GM18858 (cell line): ENCODE results near the gene TNNC2.
"Not testable (repeated sequence)": the region's sequence is repeated elsewhere in the genome, so short reads cannot be mapped to it uniquely, and the experiment has no call there.

Source experiments
- ATAC-seq: cut with Tn5 transposase; IDR thresholded peaks from one replicate; pipeline ENCODE4 v1.9.1; 2021; ENCODE audit not compliant: unreplicated experiment

Gene TNNC2

DNA sequence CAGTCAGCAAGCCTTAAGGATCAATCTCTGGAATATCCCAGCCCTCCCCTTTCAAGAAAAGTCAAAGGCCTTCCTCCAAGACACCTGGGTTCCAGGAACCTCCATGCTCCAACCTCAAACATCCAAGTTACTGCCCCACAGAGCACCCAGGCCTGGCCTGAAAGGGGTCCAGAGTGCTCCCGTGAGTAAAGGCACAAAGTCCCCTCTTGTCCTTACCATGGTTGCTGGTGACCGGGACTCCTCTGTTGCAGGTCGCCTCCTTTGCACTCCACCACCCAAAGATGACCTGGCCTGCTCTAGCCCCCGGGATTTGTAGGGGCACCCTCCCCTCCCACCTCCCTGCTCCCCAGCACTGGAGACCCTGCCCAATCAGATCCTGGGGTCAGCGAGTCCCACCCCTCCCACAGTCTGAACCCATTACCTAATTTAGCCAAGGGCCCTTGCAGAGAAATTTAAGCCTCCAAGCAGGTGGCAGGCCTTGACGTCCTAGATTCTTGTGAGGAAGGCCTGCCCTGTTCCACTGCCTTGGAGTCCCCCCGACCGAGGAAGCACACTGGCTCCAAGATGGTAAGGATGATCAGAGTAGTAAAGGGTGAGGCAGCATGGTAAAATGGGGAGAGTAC, at the start of gene TNNC2:
Gene TNNC2 (minus strand): TSS at position 283 of the 623 bp plus-strand sequence. CDS start 64 bp downstream, at position 219.
- ATAC-seq = no peak

DNA sequence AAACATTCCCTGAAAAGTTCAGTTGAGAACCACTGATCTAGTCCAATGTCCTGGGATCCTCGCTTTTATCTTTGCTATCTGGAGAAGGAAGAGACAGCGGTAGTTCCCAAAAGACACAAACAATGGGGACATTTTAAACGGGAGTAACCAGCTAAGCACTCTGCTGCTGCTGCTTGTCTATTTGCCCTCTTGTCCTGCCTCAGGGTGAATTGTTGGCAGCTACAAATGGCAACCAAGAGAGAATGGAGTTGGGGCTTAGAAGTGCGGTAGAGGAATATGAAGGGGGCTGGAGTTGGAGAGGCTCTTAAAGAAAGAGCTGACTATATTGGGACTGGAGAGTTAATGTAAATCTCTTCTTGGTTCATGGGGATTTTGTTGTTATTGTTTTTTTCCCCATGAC, 47.5 kb upstream of the TNNC2 start:
- ATAC-seq = no peak

DNA sequence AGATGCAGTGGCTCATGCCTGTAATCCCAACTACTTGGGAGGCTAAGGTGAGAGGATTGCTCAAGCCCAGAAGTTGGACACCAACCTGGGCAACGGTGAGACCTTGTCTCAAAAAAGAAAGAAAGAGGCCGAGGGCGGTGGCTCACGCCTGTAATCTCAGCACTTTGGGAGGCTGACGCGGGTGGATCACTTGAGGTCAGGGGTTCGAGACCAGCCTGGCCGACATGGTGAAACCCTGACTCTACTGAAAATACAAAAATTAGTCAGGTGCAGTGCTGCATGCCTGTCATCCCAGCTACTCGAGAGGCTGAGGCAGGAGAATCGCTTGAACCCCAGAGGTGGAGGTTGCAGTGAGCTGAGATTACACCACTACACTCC, 47.0 kb upstream of the TNNC2 start:
- not testable (repeated sequence) for ATAC-seq

DNA sequence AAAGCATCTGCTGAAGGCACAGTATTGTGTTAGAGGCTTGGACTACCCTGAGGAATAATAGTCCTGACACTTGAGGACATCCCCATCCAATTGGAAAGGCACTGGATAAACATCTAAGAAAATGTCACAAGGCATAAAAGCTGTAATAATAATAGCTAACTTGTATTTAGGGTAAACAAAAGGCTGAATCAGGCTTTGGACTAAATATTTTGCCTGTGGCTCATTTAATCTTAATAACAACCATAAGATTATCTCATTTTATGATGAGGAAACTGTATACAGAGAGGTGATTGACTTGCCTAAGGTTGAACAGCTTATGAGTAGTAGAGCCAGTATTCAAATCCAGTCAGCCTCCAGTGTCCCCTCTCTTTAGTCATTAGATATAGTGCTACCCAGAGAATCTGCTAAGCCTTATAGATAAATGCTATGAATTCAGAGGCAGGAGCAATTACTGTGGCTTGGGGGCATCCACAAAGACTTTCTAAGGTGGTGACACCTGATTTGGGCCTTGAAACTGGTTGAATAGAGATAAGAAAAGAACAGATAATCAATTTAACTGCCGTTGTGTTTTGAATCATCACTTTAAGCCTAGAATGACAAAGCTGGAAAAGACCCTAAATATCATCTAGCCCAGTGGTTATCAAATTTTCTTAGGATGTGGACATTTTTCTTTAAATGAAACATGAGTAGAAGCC, 46.4 kb upstream of the TNNC2 start:
- ATAC-seq = no peak

DNA sequence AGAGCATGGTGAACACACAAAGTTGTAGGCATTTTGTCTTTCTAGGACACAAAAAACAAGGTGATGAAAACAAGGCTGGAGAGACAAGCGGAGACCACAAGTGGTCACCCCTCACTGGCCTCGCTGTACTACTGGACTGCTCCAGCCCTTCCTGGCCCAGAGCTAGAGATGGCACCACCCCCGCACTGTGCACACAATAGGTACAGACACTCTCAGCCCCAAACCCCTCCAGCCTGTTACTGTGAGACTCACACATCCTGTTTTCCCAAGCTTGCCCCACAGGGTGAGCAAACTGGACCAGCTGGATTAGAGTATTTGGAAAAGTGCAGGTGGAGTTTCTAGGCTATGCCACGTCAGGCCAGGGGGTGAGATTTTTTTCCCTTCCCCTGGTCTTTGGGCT, 45.5 kb upstream of the TNNC2 start:
- ATAC-seq = no peak

DNA sequence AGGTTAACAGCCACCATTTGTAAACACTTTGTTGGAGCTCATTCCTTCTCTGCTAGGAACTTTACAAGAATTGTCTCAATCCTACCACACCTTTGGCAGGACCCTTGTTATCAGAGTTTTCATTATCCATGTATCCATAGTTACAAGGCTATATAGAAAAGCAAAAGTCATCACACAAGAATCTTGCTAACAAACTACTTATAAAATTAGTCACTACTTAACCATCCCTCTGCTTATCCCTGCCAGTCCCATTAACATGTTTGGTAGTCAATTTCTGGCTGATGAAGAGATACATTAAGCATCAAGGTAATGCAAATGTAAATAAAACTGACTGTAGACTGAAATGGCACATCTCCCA, 40.7 kb upstream of the TNNC2 start:
- no peak for ATAC-seq

DNA sequence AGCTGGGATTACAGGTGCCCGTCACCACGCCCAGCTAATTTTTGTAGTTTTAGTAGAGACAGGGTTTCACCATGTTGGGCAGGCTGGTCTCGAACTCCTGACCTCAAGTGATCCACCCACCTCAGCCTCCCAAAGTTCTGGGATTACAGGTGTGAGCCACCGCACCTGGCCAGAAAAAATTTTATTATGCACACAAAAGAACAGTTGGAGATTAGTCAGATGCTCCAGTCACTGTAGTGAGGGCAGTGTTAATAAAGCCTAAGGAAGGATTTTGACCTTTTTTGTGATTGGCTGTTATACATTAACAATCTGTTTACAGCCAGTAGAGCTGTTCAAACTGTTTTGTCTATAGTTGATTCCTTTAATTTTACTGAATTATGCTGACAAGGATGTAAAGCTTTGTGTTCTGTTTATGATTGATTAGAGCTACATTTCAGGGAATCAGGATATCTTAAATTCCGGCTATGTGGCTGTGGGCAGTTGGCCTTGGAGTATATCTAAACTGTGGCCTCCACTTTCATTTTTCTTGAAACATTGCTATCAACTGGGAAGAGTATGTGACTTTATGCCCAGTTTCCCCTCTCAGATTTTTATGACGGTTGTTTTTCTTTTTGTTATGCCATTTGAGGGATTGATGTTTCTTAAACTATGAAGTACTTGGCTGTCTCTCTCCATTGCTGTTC, 40.2 kb upstream of the TNNC2 start:
- ATAC-seq = no peak

DNA sequence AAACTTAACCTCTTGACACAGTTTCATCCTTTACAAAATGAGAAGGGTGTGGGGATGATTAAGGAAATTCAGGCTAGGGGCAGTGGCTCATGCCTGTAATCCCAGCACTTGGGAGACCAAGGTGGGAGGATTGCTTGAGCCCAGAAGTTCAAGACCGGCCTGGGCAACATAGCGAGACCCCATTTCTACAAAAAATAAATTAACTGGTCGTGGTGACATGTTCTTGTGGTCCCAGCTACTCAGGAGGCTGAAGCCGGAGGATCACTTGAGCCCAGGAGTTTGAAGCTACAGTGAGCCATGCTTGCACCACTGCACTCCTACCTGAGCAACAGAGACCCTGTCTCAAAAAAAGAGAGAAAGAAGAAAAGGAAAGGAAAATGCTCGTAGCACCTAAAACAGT, 39.3 kb upstream of the TNNC2 start:
- ATAC-seq = no peak

DNA sequence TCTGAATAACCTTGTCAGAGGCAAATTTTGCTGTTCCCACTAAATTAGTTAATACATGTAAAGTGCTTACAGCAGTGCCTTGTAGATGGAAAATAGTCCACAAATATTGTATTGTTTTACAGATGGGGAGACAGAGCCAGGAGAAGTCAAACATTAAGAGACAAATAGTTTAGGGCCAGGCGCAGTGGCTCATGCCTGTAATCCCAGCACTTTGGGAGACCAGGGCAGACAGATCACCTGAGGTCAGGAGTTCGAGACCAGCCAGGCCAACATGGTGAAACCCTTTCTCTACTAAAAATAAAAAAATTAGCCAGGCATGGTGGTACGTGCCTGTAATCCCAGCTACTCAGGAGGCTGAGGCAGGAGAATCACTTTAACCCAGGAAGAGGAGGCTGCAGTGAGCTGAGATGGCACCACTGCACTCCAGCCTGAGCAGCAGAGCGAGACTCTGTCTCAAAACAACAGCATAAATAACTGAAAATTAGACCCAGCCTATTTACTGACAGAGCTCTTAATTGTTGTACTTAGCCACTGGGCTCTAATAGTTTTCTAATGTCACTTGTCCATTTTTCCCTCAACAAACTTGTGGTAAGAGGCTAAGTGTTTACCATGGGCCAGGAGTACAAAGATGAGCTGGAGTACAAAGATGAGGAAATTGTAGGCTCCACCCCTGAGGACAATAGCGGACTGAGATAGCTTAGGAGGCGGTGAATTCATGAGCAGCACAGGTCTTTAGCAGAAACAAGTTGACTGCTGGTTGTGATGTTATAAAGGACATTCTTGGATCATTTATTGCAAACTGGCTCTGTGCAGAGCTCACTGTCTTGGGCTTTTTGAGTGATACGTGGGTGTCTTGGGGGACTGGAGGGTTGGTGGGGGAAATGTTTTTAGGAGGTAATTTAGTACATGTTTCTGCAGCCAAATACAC, 36.7 kb upstream of the TNNC2 start:
- no peak for ATAC-seq

DNA sequence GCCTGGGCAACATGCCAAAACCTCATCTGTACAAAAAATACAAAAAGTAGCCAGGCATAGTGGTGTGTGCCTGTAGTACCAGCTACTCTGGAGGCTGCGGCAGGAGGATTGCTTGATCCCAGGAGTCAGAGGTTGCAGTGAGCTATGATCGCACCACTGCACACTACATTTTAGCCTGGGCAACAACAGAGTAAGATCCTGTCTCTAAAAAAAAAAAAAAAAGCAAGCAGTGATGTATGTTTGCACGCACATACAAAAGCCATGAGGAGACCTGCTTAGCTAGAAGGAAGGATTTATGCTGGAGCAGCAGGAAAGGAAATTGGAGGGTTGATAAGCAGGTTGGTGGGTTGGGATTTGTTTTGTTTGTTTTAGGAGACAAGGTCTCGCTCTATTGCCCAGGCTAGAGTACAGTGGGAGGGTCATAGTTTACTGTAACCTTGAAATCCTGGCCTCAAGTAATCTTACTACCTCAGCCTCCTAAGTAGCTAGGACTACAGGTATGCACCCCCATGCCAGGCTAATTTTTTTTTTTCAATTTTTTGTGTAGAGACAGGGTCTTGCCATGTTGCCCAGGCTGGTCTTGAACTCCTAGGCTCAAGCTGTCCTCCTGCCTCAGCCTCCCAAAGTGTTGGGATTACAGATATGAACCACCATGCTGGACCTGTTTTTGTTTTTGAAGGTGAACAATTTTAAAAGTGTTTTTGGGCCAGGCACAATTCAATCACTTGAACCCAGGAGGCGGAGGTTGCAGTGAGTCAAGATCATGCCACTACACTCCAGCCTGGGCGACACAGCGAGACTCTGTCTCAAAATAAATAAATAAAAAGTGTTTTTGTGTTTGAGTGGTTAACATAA, 34.3 kb upstream of the TNNC2 start:
- ATAC-seq = no peak

DNA sequence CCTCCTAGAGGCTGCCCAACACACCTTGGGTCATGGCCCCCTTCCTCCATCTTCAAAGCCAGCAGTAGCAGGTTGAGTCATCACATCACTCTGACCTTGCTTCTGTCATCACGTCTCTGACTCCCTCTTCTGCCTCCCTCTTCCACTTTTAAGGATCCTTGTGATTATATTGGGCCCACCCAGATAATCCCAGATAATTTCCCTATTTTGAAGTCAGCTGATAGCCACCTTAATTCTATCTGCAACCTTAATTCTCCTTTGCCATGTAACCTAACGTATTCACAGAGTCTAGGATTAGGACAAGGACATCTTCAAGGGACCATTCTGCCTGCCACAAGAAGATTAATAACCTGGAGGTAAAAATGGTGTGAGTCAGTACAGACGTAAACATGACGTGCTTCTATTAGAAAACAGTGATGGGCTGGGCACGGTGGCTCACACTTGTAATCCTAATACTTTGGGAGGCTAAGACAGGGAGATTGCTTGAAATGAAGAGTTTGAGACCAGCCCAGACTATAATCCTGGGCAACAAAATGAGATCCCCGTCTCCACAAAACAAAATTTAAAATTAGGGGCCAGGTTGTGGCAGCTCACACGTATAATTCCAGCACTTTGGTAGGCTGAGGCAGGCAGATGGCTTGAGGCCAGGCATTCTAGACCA, 33.6 kb upstream of the TNNC2 start:
- no peak for ATAC-seq

DNA sequence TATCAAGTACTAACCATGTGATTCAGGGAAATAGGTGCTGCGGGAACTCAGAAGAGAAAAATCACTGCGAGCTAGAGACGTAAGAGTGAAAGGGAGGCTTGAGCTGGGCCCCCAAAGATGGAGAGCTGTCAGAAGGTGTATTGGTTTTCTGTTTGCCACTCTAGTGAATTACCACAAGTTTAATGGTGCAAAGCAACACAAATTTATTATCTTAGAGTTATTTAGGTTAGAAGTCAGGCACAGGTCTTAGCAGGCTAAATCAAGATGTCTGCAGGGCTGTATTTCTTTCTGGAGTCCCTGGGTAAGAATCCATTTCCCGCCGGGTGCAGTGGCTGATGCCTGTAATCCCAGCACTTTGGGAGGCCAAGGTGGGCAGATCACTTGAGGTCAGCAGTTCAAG, 32.8 kb upstream of the TNNC2 start:
- ATAC-seq = no peak

DNA sequence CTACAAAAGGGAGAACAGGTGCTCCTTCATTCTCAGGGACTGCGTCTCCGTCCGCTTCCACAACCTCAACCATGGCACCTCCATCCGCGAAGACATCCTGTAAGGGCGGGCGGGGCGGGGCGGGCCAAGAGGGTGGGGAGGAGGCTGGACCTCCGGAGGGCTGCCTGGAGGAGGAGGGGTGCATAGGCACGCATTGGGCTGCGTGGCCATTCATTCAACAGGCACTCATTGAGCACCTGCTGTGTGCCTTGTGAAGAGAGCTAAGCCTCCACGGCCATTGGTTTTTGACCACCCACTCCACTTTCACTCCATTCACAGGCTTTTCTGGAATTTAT, 30.7 kb upstream of the TNNC2 start:
- ATAC-seq = no peak

DNA sequence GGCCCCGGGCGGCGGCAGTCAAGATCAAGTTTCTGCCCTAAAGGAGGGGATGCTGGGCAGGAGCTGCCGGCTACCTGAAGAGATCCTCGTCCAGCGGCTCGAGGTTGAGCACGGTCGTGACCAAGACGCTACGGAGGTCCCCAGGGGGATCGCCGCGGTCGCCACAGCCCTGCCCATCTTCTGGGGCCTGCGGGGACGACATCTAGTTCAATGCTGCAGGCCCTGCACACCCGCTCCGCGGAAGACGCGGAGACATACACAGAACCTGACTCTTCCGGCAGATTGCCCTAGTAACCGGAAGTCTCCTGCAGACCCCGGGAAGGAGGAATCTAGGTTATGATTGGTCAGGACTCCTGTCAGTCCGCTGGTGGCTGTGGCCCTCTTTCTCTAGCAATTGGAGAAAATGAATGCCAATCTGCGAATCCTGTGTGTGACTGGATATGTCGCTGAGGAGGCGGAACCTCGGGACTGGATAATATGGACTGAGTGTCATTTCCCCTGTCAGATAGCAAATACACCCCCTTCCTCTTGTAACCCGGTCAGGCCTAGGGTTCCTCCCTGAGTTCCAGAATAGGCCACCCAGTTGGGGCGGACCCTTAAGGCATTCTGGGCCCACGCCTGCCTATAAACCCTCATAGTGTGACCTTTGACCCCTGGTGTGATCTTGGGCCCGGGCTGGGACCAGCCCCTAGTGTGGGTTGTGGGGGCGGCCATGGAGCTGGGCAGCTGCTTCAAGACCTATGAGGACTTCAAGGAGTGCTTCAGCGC, 30.2 kb upstream of the TNNC2 start, which contains the start of the genes ACOT8 and ZSWIM3:
Gene ACOT8 (minus strand): TSS at position 279 of the 768 bp plus-strand sequence. CDS start 77 bp downstream, at position 202.
Gene ZSWIM3 (plus strand): TSS at position 501 of the 768 bp plus-strand sequence. CDS start 212 bp downstream, at position 713.
- peak; percentile 92 for ATAC-seq

DNA sequence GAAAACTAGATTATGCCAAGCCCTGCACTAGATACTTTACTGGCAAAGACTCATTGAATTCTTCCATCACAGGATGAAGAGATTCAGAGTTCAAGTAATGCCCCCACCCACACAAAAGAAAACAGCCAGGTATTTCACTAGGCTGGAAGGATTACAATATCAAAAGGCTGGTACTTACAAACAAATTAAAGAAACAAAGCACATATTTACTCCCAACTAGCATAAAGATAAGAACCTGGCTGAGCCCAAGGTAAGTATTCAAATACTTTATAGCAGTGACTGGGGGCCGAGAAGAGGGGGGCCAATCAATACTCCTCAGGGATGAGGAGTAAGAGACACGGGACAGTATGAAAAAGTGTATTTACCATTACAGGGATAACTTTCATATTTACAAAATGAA, 26.4 kb upstream of the TNNC2 start:
- ATAC-seq = no peak

DNA sequence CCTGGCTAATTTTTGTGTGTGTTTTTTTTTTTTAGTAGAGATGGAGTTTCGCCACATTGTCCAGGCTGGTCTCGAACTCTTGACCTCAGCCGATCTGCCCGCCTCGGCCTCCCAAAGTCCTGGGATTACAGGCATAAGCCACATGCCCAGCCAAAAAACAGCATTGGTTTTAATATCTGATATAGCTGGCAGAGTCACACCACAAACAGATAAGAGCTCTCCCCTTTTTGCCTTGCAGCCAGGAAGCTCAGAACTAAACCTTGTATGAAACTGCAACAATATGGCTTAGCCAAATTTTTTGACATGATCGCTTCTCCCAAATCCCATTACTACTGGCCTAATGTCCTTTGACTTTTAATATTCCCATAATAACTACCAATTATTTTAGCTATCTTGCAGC, 25.2 kb upstream of the TNNC2 start:
- ATAC-seq = no peak

DNA sequence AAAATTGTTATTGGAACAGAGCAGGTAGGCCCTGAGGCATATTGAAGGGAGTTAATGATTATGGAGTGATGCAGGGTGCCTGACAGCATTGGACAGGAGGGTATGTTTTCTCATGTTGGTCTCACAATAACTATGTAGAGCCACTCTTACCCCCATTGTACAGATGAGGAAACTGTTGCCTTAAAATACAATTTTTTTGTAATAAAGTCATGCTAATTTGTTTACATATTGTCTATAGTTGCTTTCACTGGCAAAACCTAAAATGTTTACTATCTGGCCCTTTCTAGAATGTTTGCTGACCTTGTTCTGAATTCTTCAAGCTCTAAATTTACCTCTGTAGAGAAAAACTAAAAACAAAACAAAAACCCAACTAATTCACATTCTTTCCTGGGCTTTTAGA, 24.4 kb upstream of the TNNC2 start:
- ATAC-seq = no peak

DNA sequence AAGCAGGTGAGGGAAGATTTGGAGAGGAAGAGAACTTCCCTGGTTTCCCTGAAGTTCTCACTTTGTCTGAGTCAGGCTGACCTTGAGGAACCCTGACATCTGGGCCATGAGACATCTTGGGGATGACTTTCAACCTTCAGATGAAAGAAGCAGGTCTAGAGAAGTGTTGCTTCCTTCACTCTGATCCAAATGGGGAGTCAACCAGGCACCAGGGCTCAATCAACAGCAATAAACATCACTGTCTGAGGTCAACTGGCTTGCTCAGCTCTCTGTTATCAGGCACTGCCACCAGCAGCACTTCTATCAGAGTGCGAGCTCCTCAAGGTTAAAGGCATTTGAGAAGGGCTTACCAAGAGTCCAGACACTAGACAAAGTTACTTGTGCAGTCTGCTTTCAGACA, 23.8 kb upstream of the TNNC2 start:
- ATAC-seq = no peak

DNA sequence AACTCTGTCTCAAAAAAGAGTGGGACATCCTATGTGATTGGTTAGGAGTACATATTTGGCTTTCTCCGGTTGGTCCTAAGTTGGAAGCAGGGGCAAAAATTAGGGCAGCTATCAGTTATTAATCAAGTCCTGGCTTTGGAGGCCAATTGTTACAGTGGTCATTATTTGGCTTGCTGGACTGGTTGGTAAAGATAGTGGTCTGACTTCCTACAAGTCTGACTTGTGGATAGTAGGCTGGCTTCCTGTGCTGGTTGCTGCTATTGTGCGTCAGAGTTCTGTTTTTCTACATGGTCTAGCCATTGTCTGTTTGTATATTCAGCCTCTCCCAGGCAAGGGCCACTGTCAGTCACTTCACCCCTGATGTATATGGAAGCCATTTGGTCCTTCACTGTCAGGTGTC, 23.1 kb upstream of the TNNC2 start:
- ATAC-seq = no peak
